Right lung (tissue), 5 donors: ENCODE measurements around the gene GJA9. TPM values are rescaled to one million over a fixed set of nuclear protein-coding genes. Genes with fewer than 3 reads are reported as not detected.

Experiments used
- DNase-seq, 2 donors: peaks; one replicate each; pipeline ENCODE4 v3.0.0-alpha.2; 2013
- polyA plus RNA-seq, 5 donors: library from polyadenylated mRNA; unstranded; fragments of 120-200 nt; gene quantifications; one replicate each; pipeline versions ENCODE4 v1.2.1 to v1.2.3, GENCODE V29; 2013; ENCODE audit warnings: inconsistent platforms in 1 of 5, low replicate concordance in 1 of 5; ENCODE audit not compliant: insufficient read length in 5 of 5, insufficient read depth in 1 of 5

The GJA9 gene
- polyA plus RNA-seq, 5 donors, result 0.12 to 0.58 (median 0.49) TPM

- DNase-seq, result no peak
Observed at GRCh38 chr1:38832370-38832734, 49.0 kb downstream of the GJA9 start.

GRCh38 chr1:38831731-38832369 lies 49.5 kb downstream of the GJA9 start:
- DNase-seq, result no peak

GRCh38 chr1:38829368-38829767 lies 52.0 kb downstream of the GJA9 start:
- no peak for DNase-seq

- no peak for DNase-seq
Observed at GRCh38 chr1:38827318-38827717, 54.1 kb downstream of the GJA9 start.

- no peak for DNase-seq
Observed at GRCh38 chr1:38826886-38827285, 54.5 kb downstream of the GJA9 start.

GRCh38 chr1:38826262-38826661 lies 55.1 kb downstream of the GJA9 start:
- DNase-seq, result no peak

Other genes starting within 250 kb of the GJA9 start
- 10 to 100 TPM; 23.8 to 32.3 (median 28.6) TPM for gene RRAGC, start 21.8 kb downstream of the GJA9 start, polyA plus RNA-seq
- 10 to 100 TPM; 20.2 to 28.4 (median 23.8) TPM for gene MYCBP, start 8.2 kb downstream of the GJA9 start, polyA plus RNA-seq
- 1 to 10 TPM; 1.3 to 1.7 (median 1.5) TPM for gene RHBDL2, start 60.2 kb upstream of the GJA9 start, polyA plus RNA-seq
- 10 to 100 TPM; 52.7 to 74.5 (median 65.5) TPM for gene AKIRIN1, start 109.7 kb upstream of the GJA9 start, polyA plus RNA-seq
- 100 to 1,000 TPM; 216 to 355 (median 229) TPM for gene NDUFS5, start 144.8 kb upstream of the GJA9 start, polyA plus RNA-seq